Measurements from ENCODE around the gene RCOR1.

GRCh38 chr14:102779084-102779462, 186.6 kb downstream of the RCOR1 start:
- TF ChIP-seq ZNF317 (CRISPR knock-in tag; IDR thresholded peaks at IDR 0.05; ENCODE audit: borderline replicate concordance, low read depth) (no peak), CTCF (IDR thresholded peaks at IDR 0.05) (no peak)
